GM12878 (cell line): Measurements from ENCODE around the gene BICC1. TPM values are rescaled to one million over a fixed set of nuclear protein-coding genes. Genes with fewer than 3 reads are reported as not detected.

ENCODE experiments used
- ATAC-seq: fragments of 200-7000 bp; cut with Tn5 transposase; 3 replicates; pipeline ENCODE4 v1.9.1; 2020; ENCODE audit warnings: mild to moderate bottlenecking, moderate library complexity
- BruUV-seq: library from RNA; stranded (reverse); fragments of 400-500 nt; replicated peaks from 2 replicates; lab custom pipeline; 2021; lab: Mats Ljungman, UMichigan
- CTCF ChIA-PET: fragments of 300-600 bp; sonication (Branson Sonifier 250); formaldehyde crosslinking; extraction: SDS; loops from one replicate; lab custom pipeline; 2021; ENCODE audit warnings: inconsistent platforms; lab: Yijun Ruan, JAX
- POLR2A ChIA-PET: fragments of 350-600 bp; formaldehyde crosslinking; extraction: SDS; loops from one replicate; lab custom pipeline; 2021; ENCODE audit warnings: inconsistent platforms; lab: Charles Lee
- RAD21 ChIA-PET: fragments of 300-600 bp; sonication (Branson Sonifier 250); formaldehyde crosslinking; loops from one replicate; lab custom pipeline; 2023; ENCODE audit warnings: antibody characterized with exemption; ENCODE audit not compliant: unreplicated experiment; lab: Charles Lee
- SMC1A ChIA-PET: fragments of 300-600 bp; sonication (Branson Sonifier 250); formaldehyde crosslinking; loops from one replicate; lab custom pipeline; 2023; ENCODE audit not compliant: unreplicated experiment, uncharacterized antibody; lab: Charles Lee
- DNase-seq: peaks from one replicate; pipeline ENCODE4 v3.0.0-alpha.2; 2011; ENCODE audit warnings: low read depth, low spot score
- FAIRE-seq: peaks from 3 replicates; lab custom pipeline; 2011; peaks lifted over from hg19 to GRCh38; lab: Jason Lieb, UNC
- H2AFZ ChIP-seq: 2 replicates; pipeline ENCODE4 v1.6.0; 2011; ENCODE audit warnings: low read depth, low read length, control low read depth; ENCODE audit not compliant: control insufficient read depth
- H3K27ac ChIP-seq: 2 replicates; pipeline ENCODE4 v1.5.1; 2011; ENCODE audit warnings: control low read depth; ENCODE audit not compliant: control insufficient read depth, insufficient read depth
- H3K27me3 ChIP-seq, 2 experiments: replicated peaks in 1 of 2; 2 replicates each; pipeline versions ENCODE4 v1.6.0 to v1.6.1; 2011; ENCODE audit warnings: low read length in 1 of 2; ENCODE audit not compliant: control insufficient read depth in 2 of 2, insufficient read depth in 2 of 2
- H3K36me3 ChIP-seq, 2 experiments: 2 replicates each; pipeline ENCODE4 v1.5.1; 2011; ENCODE audit warnings: low read length in 1 of 2; ENCODE audit not compliant: control insufficient read depth in 2 of 2, insufficient read depth in 2 of 2
- H3K4me1 ChIP-seq: 2 replicates; pipeline ENCODE4 v1.6.1; 2011; ENCODE audit warnings: mild to moderate bottlenecking, low read length, moderate library complexity, mixed read lengths; ENCODE audit not compliant: control insufficient read depth, insufficient read depth
- H3K4me2 ChIP-seq: 2 replicates; pipeline ENCODE4 v1.6.0; 2011; ENCODE audit warnings: control low read depth; ENCODE audit not compliant: control insufficient read depth, insufficient read depth
- H3K4me3 ChIP-seq: fragments of 200-600 bp; sonication (generic); 2 replicates; pipeline ENCODE4 v1.5.1; 2016
- H3K79me2 ChIP-seq: 2 replicates; pipeline ENCODE4 v1.6.0; 2011; ENCODE audit warnings: low read length; ENCODE audit not compliant: control insufficient read depth, insufficient read depth
- H3K9ac ChIP-seq: 2 replicates; pipeline ENCODE4 v1.8.0; 2011; ENCODE audit warnings: low read length, control low read depth, mixed read lengths; ENCODE audit not compliant: control insufficient read depth, insufficient read depth
- H3K9me3 ChIP-seq: replicated peaks from 3 replicates; pipeline ENCODE4 v1.5.1; 2011; ENCODE audit warnings: mild to moderate bottlenecking, low read length; ENCODE audit not compliant: control insufficient read depth, insufficient read depth
- H4K20me1 ChIP-seq: 2 replicates; pipeline ENCODE4 v1.6.0; 2011; ENCODE audit not compliant: control insufficient read depth, insufficient read depth
- ASH2L ChIP-seq: fragments of 300-600, 200-600 bp; sonication (generic); IDR thresholded peaks from 2 replicates; pipeline ENCODE4 v1.6.1; 2017; ENCODE audit warnings: low read depth, mild to moderate bottlenecking, borderline replicate concordance
- CHD4 ChIP-seq: fragments of 200-600 bp; sonication (generic); IDR thresholded peaks from 2 replicates; pipeline ENCODE4 v1.6.1; 2016; ENCODE audit warnings: mild to moderate bottlenecking
- HDAC6 ChIP-seq: fragments of 200-600 bp; sonication (generic); IDR thresholded peaks from one replicate; pipeline ENCODE4 v1.8.0; 2017; ENCODE audit warnings: antibody characterized with exemption; ENCODE audit not compliant: unreplicated experiment
- YY1 ChIP-seq: IDR thresholded peaks from 2 replicates; pipeline ENCODE4 v1.6.1; 2011; ENCODE audit warnings: low read depth, mild to moderate bottlenecking, low read length
- WGBS: methylation state at CpG from one replicate; pipeline ENCODE4 v1.1.6; 2016; ENCODE audit warnings: low lambda C conversion rate; ENCODE audit not compliant: insufficient replicate concordance, insufficient coverage; ENCODE audit errors: missing lambda C conversion rate; 5-methylcytosine and 5-hydroxymethylcytosine counted together
- in situ Hi-C: fragments of 300-500 bp; cut with MboI; formaldehyde crosslinking; loops from 9 replicates; pipeline ENCODE4 v1.14.3; 2018; ENCODE audit warnings: mixed read lengths
- intact Hi-C: fragments of 100-400 bp; cut with micrococcal nuclease; formaldehyde crosslinking; loops from one replicate; pipeline ENCODE4 v1.14.2; 2022; ENCODE audit not compliant: unreplicated experiment
- polyA plus RNA-seq, 11 experiments: library from polyadenylated mRNA; depleted of rRNA in 4 of 11; unstranded in 6 of 11; stranded (reverse) in 5 of 11; fragments of >200 nt; fragmentation: Nextera tagmentation in 4 of 11; fragmentation: Illumina TruSeq in 1 of 11; extraction: Ambion mirVana in 4 of 11; extraction: Trizol in 1 of 11; gene quantifications; 1 replicate in 1 of 11; 2 replicates in 10 of 11; pipeline versions ENCODE4 v1.2.1 to v1.2.3, GENCODE V29; 2011 to 2016; ENCODE audit warnings: inconsistent platforms in 2 of 11, missing spikeins in 2 of 11, low read depth in 1 of 11
- total RNA-seq, 4 experiments: library from RNA; depleted of rRNA in 3 of 4; stranded (reverse); fragments of >200 nt in 3 of 4; fragmentation: Illumina TruSeq in 1 of 4; extraction: Trizol in 1 of 4; gene quantifications; 2 replicates each; pipeline versions ENCODE4 v1.2.1 to v1.2.3, GENCODE V29; 2013 to 2021
- TF ChIP-seq, protein P1 (sequence below): fragments of 450-650 bp; IDR thresholded peaks from 2 replicates; pipeline ENCODE4 v1.6.1; 2017; ENCODE audit warnings: borderline replicate concordance
- TF ChIP-seq, protein P2 (sequence below): fragments of 450-650 bp; formaldehyde crosslinking; IDR thresholded peaks from 2 replicates; pipeline ENCODE4 v1.4.0; 2020; ENCODE audit warnings: mild to moderate bottlenecking, moderate library complexity

BICC1 gene
- total and polyA plus RNA-seq, 10 of the 15 experiments (the other 5 are each of a cell fraction or from before 2014, with no cell fraction given) = 0.01 to 0.10 (median 0.04) TPM; not detected in 5

DNA sequence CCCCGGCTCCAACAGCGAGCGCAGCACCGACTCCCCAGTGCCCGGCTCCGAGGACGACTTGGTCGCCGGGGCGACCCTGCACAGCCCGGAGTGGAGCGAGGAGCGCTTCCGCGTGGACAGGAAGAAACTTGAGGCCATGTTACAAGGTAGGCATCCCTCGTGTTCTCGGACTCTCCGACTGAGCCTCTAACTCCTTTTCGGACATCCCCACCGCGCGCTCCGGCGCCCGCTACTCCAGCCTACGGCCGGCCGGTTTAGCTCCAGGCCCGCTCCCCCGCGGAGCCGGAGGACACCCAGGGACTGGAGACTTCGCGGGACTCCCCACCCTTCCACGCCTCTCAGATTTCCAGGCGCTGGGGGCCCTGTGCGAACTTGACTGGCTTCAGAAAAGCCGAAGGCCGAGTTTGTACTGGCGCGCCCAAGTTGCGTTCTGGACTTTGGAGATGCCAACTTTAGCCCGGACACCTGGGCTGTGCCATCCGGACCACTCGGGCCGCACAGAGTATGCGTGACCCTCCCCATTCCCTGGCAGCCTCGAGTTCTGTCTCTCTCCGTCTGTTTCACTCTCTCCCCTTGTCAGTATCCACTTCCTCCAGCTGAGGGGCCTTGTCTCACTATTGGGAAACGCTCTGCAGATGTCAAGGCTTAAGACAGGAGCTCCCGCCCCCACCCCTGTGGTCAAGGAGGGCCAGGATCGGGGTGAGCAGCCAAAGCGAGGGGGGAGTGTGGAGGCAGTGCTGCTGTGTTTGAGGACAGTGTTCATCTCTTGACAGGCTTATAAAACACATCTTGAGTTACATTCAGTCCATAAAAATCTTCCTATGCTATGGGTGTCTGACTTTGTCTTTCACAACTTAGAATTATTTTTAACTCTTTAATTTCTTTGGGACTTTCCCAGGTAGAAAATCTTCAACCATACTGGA, 777 bp downstream of the BICC1 start:
- peaks cover 3 to 5% of the 10 kb centered on the region in 2 experiments; a peak in 3 of 4 replicates for H3K27me3 ChIP-seq
- no peak for FAIRE-seq
- peak; percentile 21 for ATAC-seq
- in situ Hi-C loops (no loop called here), intact Hi-C loops (no loop called here)
- no peak overlapping the region for H3K27ac ChIP-seq
- H3K4me1 ChIP-seq = no peaks in the 10 kb centered on the region
- no peaks in the 10 kb centered on the region for H3K9me3 ChIP-seq
- BruUV-seq = no TSS peak
- CTCF ChIA-PET = no interaction called here
- H3K79me2 ChIP-seq = no peaks in the 10 kb centered on the region
- DNase-seq = no peak
- RAD21 ChIA-PET = no interaction called here
- no peak overlapping the region for H3K4me3 ChIP-seq
- 11% methylated on average over 46 of the region's 53 CpGs for WGBS
- no peaks in the 10 kb centered on the region for H4K20me1 ChIP-seq
- TF ChIP-seq HDAC6 (no peak), ASH2L (no peak), YY1 (no peak), CHD4 (no peak)
- TF ChIP-seq, protein P1, sequence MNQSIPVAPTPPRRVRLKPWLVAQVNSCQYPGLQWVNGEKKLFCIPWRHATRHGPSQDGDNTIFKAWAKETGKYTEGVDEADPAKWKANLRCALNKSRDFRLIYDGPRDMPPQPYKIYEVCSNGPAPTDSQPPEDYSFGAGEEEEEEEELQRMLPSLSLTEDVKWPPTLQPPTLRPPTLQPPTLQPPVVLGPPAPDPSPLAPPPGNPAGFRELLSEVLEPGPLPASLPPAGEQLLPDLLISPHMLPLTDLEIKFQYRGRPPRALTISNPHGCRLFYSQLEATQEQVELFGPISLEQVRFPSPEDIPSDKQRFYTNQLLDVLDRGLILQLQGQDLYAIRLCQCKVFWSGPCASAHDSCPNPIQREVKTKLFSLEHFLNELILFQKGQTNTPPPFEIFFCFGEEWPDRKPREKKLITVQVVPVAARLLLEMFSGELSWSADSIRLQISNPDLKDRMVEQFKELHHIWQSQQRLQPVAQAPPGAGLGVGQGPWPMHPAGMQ = no peak
- TF ChIP-seq, protein P2, sequence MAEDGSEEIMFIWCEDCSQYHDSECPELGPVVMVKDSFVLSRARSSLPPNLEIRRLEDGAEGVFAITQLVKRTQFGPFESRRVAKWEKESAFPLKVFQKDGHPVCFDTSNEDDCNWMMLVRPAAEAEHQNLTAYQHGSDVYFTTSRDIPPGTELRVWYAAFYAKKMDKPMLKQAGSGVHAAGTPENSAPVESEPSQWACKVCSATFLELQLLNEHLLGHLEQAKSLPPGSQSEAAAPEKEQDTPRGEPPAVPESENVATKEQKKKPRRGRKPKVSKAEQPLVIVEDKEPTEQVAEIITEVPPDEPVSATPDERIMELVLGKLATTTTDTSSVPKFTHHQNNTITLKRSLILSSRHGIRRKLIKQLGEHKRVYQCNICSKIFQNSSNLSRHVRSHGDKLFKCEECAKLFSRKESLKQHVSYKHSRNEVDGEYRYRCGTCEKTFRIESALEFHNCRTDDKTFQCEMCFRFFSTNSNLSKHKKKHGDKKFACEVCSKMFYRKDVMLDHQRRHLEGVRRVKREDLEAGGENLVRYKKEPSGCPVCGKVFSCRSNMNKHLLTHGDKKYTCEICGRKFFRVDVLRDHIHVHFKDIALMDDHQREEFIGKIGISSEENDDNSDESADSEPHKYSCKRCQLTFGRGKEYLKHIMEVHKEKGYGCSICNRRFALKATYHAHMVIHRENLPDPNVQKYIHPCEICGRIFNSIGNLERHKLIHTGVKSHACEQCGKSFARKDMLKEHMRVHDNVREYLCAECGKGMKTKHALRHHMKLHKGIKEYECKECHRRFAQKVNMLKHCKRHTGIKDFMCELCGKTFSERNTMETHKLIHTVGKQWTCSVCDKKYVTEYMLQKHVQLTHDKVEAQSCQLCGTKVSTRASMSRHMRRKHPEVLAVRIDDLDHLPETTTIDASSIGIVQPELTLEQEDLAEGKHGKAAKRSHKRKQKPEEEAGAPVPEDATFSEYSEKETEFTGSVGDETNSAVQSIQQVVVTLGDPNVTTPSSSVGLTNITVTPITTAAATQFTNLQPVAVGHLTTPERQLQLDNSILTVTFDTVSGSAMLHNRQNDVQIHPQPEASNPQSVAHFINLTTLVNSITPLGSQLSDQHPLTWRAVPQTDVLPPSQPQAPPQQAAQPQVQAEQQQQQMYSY (CRISPR knock-in tag) = no peak
- no peak overlapping the region for H3K9ac ChIP-seq
- H2AFZ ChIP-seq = no peak overlapping the region
- peak overlapping the region; percentile 41; the same call in 1 of the 2 replicates for H3K4me2 ChIP-seq
- POLR2A ChIA-PET = no interaction called here
- SMC1A ChIA-PET = no interaction called here
- no peaks in the 10 kb centered on the region for H3K36me3 ChIP-seq
